Dermis blood vessel endothelial cell (primary cell): ENCODE data around the gene PADI3. TPM values are rescaled to one million over a fixed set of nuclear protein-coding genes. Genes with fewer than 3 reads are reported as not detected.
A peak's percentile ranks its signal among the peaks of the same experiment; 100 is the strongest.

Source experiments
- DNase-seq: peaks from one replicate; pipeline ENCODE4 v3.0.0; 2010
- total RNA-seq: library from RNA; depleted of rRNA; stranded (reverse); fragments of >200 nt; gene quantifications from 2 replicates; pipeline ENCODE4 v1.2.3, GENCODE V29; 2014

PADI3 gene
- total RNA-seq, 1 donor from 2014 or later, result not detected

DNA sequence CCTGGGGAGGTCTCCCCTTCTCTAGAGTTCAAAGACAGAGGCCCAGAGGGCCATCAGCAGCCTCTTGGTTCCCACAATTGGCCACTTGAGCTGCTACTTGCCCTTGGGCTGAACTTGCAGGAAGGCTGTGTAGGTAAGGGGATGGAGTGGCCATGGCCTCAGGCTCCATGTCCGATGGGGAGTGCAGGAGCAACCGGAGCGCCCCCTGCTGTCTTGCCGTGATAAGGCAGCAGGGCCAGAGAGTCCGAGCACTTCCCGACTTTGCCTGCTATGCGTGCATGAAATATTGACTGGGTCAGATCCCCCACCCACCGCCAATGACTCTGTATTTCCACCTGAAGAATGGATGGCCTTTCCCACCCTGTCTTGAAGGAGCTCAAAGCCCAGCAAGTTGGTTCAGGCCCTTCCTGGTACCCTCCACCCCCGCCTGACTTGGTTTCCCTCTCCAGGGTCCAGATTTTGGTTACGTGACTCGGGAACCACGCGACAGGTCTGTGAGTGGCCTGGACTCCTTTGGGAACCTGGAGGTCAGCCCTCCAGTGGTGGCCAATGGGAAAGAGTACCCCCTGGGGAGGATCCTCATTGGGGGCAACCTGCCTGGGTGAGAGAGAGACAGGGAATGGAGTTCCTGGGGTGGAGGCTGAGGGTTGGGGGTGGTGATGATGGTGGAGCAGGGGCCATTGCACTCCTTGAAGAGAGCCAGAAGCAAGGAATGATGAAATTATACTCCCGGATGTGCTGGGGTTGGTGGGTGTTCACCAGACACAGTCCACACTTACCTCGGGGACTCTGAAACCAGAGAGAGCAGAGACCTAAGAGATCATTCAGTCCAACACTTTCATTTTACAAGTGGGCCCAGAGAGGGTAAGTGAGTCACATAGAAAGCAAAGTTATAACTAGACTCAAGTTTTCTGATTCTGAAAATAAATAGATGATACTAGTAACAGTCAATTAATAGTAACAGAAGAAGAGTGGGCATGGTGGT is 25.6 kb downstream of the PADI3 start:
- peak; percentile 80 for DNase-seq

DNA sequence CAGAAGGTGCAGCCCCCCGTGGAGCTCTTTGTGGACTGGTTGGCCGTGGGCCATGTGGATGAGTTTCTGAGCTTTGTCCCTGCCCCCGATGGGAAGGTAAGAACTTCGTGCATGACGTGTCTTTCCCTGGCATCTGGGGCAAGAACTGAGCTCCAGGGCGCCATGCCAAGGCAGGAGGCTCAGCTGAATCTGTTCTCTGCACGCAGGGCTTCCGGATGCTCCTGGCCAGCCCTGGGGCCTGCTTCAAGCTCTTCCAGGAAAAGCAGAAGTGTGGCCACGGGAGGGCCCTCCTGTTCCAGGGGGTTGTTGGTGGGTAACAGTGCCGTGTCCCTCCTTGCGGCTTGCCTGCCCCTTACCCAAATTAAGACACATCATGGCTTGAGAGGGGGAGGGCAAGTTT is 27.7 kb downstream of the PADI3 start:
- DNase-seq, result peak; percentile 72

DNA sequence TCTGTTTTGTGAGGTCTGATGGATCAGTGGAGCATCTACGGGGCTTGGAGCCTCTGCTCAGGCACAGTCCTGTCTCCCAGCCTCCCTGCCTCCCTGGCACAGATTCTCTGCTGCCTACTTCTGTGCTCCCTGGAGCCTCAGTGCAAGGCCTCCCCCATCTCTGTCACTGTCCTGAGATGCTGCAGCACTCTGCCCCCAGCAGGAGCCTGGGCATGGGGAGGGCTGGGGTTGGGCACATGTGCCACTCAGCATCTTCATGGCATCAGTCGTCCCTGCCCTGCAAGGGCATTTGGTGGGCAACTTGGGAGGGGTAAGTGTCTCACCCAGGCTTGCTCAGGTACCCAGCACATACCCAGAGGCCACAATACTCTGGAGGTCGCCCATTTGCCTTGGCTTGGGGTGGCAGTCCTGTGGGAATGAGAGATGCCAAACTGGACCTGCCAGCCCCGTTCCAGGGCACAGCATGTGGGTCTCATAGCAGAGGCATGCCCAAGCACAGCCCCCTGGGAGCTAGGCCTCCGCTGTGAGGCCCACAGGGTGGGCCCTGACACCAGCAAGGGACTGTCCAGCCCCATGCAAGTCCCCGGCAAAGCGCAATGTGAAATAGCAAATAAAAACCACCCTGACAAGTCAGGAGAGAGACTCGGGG is 28.7 kb downstream of the PADI3 start:
- DNase-seq, result no peak

GRCh38 chr1:17278996-17279830 is 30.3 kb downstream of the PADI3 start:
- DNase-seq, result no peak

DNA sequence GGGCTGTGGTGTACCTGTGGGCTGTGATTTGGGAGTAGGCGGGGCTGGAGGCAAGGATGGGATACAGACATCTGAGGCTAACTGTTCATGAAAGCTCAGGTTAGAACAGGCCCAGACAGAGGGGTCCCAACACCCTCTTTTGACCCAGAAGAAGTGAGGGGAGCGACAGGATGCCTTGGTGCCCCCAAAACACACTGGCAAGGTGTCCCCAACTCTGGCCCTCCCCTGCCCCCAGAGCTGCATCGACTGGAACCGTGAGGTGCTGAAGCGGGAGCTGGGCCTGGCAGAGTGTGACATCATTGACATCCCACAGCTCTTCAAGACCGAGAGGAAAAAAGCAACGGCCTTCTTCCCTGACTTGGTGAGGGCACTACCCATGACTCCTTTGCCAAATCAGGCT is 31.5 kb downstream of the PADI3 start:
- DNase-seq, result no peak

DNA sequence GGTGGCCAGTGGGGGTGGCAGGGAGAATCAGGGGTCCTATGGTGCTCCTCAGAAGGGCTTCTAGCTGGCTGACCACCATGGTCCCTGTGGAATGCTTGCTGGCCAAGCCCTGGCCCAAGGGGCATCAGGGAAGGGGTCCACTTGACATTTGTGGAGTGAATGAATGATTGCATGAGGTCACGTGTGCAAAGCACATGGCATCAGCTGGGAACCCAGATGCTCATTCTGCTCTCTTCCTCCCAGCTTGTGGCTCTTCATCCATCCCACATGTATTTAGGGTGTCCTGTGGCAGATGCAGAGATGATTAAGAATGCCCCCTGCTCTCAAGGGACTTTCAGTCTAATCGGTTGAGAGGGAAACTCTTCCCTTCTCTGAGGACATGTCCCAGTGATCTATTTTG is 32.0 kb downstream of the PADI3 start:
- DNase-seq, result no peak

- no peak for DNase-seq
Measured at GRCh38 chr1:17281775-17282181, 32.9 kb downstream of the PADI3 start.

- DNase-seq, result no peak
Measured at GRCh38 chr1:17282836-17283235, 33.9 kb downstream of the PADI3 start.

- no peak for DNase-seq
Measured at GRCh38 chr1:17286646-17287045, 37.7 kb downstream of the PADI3 start.

DNA sequence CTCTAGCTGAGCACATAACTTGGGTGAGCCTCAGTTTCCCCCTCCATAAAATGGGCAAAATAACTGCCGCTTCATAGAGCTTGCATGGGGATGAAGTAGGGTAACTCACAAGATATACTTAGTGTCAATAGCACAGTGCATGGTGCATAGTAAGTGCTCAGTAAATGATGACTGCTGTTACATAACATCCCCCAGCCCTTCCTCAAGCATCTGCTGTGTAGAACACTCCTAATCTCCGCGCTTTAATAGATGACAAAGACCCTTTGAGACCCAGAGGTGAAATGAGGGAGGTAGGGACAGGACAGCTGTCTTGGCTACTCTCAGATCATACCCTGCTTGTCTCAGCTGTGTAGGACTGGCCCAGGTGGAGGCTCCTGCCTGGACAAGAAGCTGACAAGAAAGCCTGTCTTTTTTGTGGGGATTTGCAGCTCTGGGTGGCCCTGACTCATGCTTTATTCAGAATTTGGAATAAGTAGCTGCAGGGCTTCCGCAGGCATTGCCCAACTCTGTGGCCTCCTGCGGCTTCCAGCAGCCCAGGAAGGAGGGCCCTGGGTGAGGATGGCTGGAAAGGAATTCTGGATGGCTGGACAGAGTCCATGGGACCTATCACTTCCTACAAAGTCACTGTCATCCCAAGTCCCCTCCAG is 38.4 kb downstream of the PADI3 start:
- DNase-seq, result no peak

DNA sequence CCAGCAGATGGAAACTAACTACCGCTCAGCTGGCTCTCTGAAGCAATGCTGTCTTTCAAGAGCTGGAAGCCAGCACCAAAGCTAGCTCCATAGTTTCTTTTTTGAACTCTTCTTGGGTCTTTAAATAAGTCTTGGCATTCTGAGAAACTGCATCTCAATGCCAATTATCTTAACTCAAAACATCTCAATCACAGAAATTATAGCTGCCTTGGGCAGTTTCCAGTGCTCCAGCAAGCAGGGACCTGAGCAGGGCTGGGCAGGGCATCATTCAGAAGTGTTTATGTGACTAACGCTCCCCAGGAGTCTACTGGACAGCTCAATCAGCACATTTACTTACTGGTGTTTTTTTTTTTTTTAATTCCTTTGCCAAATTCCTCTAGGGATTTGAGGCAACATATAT is 40.8 kb downstream of the PADI3 start:
- no peak for DNase-seq

DNA sequence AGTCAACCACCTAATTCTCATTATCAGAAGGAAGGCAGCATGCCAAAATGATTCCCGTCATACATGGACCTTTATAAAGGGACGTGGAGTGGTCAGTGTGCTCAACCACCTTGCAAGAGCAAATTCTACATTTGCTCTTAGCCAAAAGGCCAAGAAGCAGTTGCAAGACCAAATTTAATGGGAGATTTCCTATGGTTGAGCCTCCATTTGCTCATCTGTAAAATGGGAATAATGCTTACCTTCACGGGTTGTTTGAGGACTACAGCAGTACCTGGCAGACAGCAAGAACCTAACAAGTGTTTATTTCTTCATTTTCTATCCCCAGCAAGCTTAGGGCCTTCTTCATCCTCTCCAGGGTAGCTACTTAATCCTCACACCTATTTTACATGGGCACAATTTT is 41.7 kb downstream of the PADI3 start:
- DNase-seq, result no peak

DNA sequence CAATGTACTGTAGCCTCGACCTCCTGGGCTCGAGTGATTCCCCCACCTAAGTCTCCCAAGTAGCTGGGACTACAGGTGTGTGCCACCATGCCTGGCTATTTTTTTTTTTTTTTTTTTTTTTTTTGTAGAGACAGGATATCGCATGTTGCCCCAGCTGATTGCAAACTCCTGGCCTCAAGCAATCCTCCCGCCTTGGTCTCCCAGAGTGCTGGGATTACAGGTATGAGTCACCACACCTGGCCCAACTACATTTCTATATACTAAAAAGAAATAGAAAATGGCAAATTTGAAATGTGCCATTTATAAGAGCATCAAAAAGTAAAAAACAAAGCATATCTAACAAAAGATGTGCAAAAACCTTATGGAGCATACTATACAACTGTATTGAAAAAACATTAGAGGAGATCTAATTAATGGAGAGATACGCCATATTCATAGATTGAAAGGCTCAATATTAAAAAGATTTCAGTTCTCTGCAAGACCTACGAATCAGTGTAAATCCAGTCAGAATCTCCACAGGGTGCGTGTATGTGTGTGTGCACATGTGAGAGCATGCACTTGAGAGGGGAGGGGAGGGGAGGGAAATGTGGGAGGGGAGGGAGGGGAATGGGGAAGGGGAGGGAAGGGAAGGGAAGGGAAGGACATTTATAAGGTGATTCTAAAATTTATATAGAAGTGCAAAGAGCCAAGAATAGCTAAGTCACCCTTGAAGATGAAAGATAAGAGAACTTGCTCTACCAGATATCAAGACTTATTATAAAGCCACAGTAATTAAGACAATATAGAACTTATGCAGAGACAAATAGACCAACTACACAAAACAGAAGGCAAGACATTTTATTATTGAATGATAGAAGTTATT is 43.6 kb downstream of the PADI3 start:
- DNase-seq, result no peak

DNA sequence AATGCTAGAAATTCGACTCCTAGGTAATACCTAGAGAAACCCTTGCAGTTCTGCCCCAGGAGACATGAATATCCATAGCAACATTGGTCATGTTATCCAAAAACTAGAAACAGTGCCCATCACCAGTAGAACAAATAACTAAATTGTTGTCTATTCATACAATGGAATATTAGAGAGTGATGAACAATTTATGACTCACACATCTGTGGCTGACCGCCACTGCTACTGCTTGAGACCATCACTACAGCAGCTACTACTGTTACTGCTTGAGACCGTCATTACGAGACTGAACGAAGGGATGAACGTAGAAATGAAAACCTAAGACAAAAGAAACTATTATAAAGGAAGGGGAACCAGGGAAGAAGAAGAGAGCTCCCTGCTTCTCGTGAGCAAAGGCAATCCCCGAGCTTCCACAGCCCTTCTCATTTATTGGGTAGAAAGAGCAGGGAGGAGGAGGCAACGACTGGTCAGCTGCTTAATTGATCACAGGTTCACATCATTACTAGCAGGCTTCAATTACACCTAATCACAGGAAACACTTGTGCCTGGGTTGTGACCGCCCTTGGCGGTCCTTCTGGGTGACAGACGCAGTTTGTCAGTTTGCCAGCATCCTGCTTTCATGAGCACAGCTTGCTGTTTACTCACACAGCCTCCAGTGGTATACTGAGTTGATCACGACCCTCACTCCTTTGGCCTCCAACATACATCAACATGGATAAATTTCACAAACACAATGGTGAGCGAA is 45.0 kb downstream of the PADI3 start:
- no peak for DNase-seq

- DNase-seq, result no peak
Measured at GRCh38 chr1:17295292-17295691, 46.4 kb downstream of the PADI3 start.

DNA sequence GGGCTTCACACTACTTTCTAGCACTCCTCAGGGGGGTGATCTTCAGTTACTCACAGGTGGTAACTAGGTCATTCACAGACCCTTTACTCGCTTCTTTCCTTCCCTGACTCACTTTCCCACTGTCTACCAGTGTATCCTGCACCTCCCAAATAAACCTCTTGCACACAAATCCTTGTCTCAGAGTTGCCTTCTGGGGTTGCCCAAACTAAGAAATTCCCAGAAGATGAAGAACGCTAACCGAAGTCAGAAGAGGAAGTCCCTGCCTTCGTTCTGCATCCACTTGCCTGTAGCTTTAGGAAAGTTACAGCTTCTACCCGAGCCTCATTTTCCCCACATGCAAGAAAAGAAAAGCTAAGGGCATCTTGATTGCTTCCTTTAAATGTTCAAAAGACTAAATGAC is 47.2 kb downstream of the PADI3 start:
- no peak for DNase-seq

DNA sequence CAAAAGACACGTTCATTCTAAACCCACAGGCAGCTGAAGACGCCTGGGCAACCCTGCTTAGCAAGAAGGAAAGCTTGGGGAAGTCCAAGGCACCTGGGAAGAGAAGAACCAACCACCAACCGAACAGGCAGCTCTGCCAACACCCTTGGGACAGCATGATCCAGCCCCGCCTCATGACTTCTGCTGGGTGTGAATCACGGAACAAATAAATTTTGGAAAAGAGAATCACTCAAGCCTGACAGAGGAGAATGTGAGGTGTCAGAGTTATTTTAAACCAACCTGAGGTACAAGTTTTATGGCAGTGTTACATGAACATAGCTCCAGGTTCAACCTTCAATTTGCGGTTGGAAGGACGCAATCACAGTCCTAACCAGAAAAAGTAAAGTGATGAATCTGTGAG is 49.1 kb downstream of the PADI3 start:
- no peak for DNase-seq

GRCh38 chr1:17301767-17302166 is 52.9 kb downstream of the PADI3 start:
- DNase-seq, result no peak

DNA sequence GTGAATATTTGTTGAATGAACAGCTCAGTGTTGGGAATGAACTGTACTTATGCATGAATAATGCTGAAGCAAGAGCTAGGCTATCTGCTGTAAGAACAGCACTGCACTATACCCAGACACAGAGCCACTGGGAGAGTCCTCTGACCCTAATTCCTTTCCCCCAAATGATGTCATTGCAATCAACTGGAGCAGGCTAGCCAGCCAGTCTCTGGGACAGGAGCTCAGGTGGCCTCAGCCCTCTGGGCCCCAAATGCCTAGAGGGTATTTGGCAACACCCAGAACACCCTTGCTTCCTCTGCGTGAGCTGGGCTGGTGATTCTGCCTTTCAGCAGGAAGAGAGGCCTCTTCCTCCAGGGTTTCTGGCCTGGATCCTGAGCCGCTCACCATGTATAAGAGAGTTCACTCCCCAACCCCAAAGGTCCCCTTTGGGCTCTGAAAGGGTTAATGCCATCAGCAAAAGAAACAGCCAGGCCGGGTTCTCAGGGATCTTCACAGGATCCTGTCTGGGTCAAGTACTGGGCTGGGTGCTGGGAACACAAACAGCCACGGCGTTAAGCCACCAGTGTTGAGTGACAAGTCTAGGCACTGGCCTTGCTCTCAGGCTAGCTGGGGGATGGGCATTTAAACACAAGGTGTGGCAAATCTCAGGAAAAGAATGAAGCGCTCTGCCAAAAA is 55.4 kb downstream of the PADI3 start:
- DNase-seq, result peak; percentile 14

- no peak for DNase-seq
Measured at GRCh38 chr1:17304826-17305175, 55.9 kb downstream of the PADI3 start.
